Astrocyte of the cerebellum (primary cell): ENCODE data around the gene HGS.
A peak's percentile ranks its signal among the peaks of the same experiment; 100 is the strongest.
"Not testable (repeated sequence)": the region's sequence is repeated elsewhere in the genome, so short reads cannot be mapped to it uniquely, and the experiment has no call there.

Source experiments
- DNase-seq: peaks from one replicate; pipeline ENCODE4 v3.0.0-alpha.2; 2011; ENCODE audit warnings: low read depth
- H3K4me3 ChIP-seq: 2 replicates; pipeline ENCODE4 v1.5.1; 2011; ENCODE audit warnings: mild to moderate bottlenecking, low read depth, low read length, moderate library complexity
- CTCF ChIP-seq: IDR thresholded peaks from 2 replicates; pipeline ENCODE4 v1.5.1; 2012; ENCODE audit warnings: low read length, low read depth, moderate library complexity, mild to moderate bottlenecking; ENCODE audit errors: missing control alignments
- in situ Hi-C: cut with HindIII; loops from 2 replicates; pipeline ENCODE4 v1.10.0; 2017; ENCODE audit warnings: low sequenced_read_pairs

HGS gene

GRCh38 chr17:81673561-81674258 is 10.1 kb upstream of the HGS start:
- no peak for TF ChIP-seq CTCF
- in situ Hi-C loops = no loop called here
- no peak overlapping the region for H3K4me3 ChIP-seq
- DNase-seq = no peak

DNA sequence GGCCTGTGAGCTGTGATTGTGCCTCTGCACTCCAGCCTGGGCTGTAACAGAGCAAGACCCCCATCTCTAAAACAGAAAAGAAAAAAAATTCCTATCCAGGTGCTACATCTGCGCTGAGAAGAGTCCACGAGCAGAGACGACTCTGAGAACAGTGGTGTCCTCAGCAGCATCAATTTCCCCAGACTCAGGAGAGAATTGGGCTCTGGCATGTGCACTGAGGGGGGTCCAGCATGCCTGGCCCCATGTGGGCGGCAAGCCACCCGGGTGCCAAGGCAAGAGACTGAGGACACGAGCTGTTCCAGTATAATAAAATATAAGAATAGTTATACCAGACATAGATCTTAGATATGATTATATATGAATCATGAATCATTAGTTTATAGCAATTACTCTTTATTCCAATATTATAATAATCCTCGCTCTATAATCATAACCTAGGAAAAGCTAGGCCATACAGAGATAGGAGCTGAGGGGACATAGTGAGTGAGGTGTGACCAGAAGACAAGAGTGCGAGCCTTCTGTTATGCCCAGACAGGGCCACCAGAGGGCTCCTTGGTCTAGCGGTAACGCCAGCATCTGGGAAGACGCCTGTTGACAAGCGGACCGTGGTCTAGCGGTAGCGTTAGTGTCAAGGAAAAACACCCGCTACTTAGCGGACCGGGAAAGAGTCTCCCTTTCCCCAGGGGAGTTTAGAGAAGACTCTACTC is 8.1 kb upstream of the HGS start:
- H3K4me3 ChIP-seq, DNase-seq, in situ Hi-C loops: not testable (repeated sequence)
- peak; percentile 55 for TF ChIP-seq CTCF

- no peak for TF ChIP-seq CTCF
Measured at GRCh38 chr17:81676906-81677305, 6.9 kb upstream of the HGS start.

GRCh38 chr17:81680150-81680549 is 3.7 kb upstream of the HGS start:
- no peak overlapping the region for H3K4me3 ChIP-seq
- TF ChIP-seq CTCF = no peak
- DNase-seq = no peak
- in situ Hi-C loops = no loop called here

More at GRCh38 chr17:81676906-81677305, 6.9 kb upstream of the HGS start:
- H3K4me3 ChIP-seq = no peak overlapping the region
- DNase-seq = no peak
- in situ Hi-C loops = no loop called here

- no peak overlapping the region for H3K4me3 ChIP-seq
- TF ChIP-seq CTCF = no peak
- no peak for DNase-seq
- in situ Hi-C loops = no loop called here
Measured at GRCh38 chr17:81681672-81682071, 2.1 kb upstream of the HGS start.

- DNase-seq = no peak
- TF ChIP-seq CTCF = no peak
- in situ Hi-C loops = no loop called here
- H3K4me3 ChIP-seq = peak overlapping the region; percentile 96
Measured at GRCh38 chr17:81682565-81683207, 1.1 kb upstream of the HGS start.
